OCI-LY1 (cell line): ENCODE measurements around the gene CACNA1H.
"Not testable (repeated sequence)": the region's sequence is repeated elsewhere in the genome, so short reads cannot be mapped to it uniquely, and the experiment has no call there.

ENCODE experiments used
- CTCF ChIP-seq: fragments of 200-600 bp; sonication (generic), shearing (Covaris generic); IDR thresholded peaks from 2 replicates; pipeline ENCODE4 v1.5.1; 2017; ENCODE audit warnings: mild to moderate bottlenecking, antibody characterized with exemption, low read length, moderate library complexity, mixed read lengths
- EZH2 ChIP-seq: fragments of 200-600 bp; sonication (generic), shearing (Covaris generic); IDR thresholded peaks from 2 replicates; pipeline ENCODE4 v1.8.0; 2017; ENCODE audit warnings: borderline replicate concordance, mixed run types, mild to moderate bottlenecking, antibody characterized with exemption, low read length, moderate library complexity, mixed read lengths

GRCh38 chr16:1254821-1255220 lies 101.9 kb downstream of the CACNA1H start:
- not testable (repeated sequence) for TF ChIP-seq CTCF, EZH2
